Measurements from ENCODE around the gene CLIC3.

DNA sequence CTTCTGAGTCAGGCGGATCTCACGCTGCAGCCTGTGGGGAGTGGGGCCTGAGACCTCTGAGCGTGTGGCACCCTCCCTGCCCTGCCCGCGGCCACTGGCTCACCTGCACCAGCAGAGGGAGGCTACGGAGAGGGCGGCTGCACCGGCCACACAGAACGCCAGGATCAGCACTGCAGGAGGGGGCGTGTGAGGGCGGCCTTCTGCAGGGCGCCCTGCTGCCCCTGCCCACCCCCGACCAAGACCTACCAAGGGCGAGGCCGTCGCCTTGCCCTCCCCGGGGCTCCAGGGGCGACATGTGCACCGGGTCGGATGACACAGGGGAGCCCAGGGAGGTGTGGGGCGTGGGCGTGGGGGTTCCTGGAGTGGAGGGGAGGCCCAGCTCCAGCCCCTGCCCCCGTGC lies 44.2 kb upstream of the CLIC3 start:
- TF ChIP-seq, protein P1, sequence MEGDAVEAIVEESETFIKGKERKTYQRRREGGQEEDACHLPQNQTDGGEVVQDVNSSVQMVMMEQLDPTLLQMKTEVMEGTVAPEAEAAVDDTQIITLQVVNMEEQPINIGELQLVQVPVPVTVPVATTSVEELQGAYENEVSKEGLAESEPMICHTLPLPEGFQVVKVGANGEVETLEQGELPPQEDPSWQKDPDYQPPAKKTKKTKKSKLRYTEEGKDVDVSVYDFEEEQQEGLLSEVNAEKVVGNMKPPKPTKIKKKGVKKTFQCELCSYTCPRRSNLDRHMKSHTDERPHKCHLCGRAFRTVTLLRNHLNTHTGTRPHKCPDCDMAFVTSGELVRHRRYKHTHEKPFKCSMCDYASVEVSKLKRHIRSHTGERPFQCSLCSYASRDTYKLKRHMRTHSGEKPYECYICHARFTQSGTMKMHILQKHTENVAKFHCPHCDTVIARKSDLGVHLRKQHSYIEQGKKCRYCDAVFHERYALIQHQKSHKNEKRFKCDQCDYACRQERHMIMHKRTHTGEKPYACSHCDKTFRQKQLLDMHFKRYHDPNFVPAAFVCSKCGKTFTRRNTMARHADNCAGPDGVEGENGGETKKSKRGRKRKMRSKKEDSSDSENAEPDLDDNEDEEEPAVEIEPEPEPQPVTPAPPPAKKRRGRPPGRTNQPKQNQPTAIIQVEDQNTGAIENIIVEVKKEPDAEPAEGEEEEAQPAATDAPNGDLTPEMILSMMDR (IDR thresholded peaks at IDR 0.05), result no peak
- no peak for TF ChIP-seq EZH2 (IDR thresholded peaks at IDR 0.05; ENCODE audit: borderline replicate concordance, insufficient read depth, low read depth, low read length, poor library complexity, severe bottlenecking)

All from B cell (primary cell).